Aorta (tissue), 5 donors: ENCODE data around the gene TMEM9B. TPM values are rescaled to one million over a fixed set of nuclear protein-coding genes. Genes with fewer than 3 reads are reported as not detected.
A peak's percentile ranks its signal among the peaks of the same experiment; 100 is the strongest.
"Not testable (repeated sequence)": the region's sequence is repeated elsewhere in the genome, so short reads cannot be mapped to it uniquely, and the experiment has no call there.

Source experiments
- ATAC-seq: fragments of 200-7000 bp; cut with Tn5 transposase; one replicate; pipeline ENCODE4 v1.9.1; 2022; ENCODE audit warnings: moderate library complexity; ENCODE audit not compliant: low FRiP score
- DNase-seq, 2 donors: peaks; one replicate each; pipeline ENCODE4 v3.0.0-alpha.2; 2020
- H3K27ac ChIP-seq, 2 donors: one replicate each; pipeline ENCODE4 v1.5.1; 2013; ENCODE audit warnings: low read length in 2 of 2, mild to moderate bottlenecking in 2 of 2, moderate library complexity in 2 of 2, control low read depth in 1 of 2, inconsistent platforms in 1 of 2, low read depth in 1 of 2
- H3K27me3 ChIP-seq, 2 donors: one replicate each; pipeline ENCODE4 v1.6.1; 2013; ENCODE audit warnings: control low read depth in 1 of 2, low read length in 1 of 2, mild to moderate bottlenecking in 1 of 2, moderate library complexity in 1 of 2; ENCODE audit not compliant: insufficient read depth in 2 of 2, control insufficient read depth in 1 of 2
- H3K36me3 ChIP-seq, 2 donors: one replicate each; pipeline ENCODE4 v1.6.1; 2013; ENCODE audit warnings: control low read depth in 1 of 2, low read length in 1 of 2, mild to moderate bottlenecking in 1 of 2; ENCODE audit not compliant: insufficient read depth in 2 of 2, control insufficient read depth in 1 of 2
- H3K4me1 ChIP-seq, 2 donors: one replicate each; pipeline ENCODE4 v1.6.1; 2013; ENCODE audit warnings: low read length in 2 of 2, control low read depth in 1 of 2, mild to moderate bottlenecking in 1 of 2, moderate library complexity in 1 of 2; ENCODE audit not compliant: insufficient read depth in 2 of 2, control insufficient read depth in 1 of 2
- H3K4me3 ChIP-seq, 2 donors: one replicate each; pipeline ENCODE4 v1.5.1; 2013; ENCODE audit warnings: low read length in 2 of 2, control low read depth in 1 of 2, mild to moderate bottlenecking in 1 of 2
- H3K9me3 ChIP-seq: one replicate; pipeline ENCODE4 v1.6.1; 2013; ENCODE audit warnings: mild to moderate bottlenecking, low read length; ENCODE audit not compliant: control insufficient read depth
- WGBS, 2 donors: extraction: QIAGEN DNeasy Blood & Tissue Kit; methylation state at CpG; one replicate each; pipeline ENCODE4 v1.1.7; 2013; 5-methylcytosine and 5-hydroxymethylcytosine counted together
- intact Hi-C, 2 donors: fragments of 100-400 bp; cut with DNase I; formaldehyde crosslinking; loops; one replicate each; pipeline versions ENCODE4 v1.14.2 to v1.15.0; 2022
- long read RNA-seq, 2 donors: library from polyadenylated mRNA; unstranded; transcript quantifications; one replicate each; pipeline ENCODE4 v2.0.0, GENCODE V29; 2020 to 2021
- polyA plus RNA-seq, 2 donors: library from polyadenylated mRNA; stranded (reverse); fragments of 200-250 nt; gene quantifications; one replicate each; pipeline ENCODE4 v1.2.3, GENCODE V29; 2013
- total RNA-seq, 2 donors: library from RNA; stranded (reverse); fragmentation: NEBNext Ultra II Directional; extraction: Animal tissue kit (Norgen Biotek cat#: 25700); gene quantifications; one replicate each; pipeline ENCODE4 v1.2.1, GENCODE V29; 2021
- donor health status: healthy with polysubstance abuse.
- donor health status: Bipolar disorder and iron deficiency.
- donor health status: DM: no; HTN: no; CAD: no.
- donor health status: DM: no; HTN: no; CAD: no.
- donor health status: DM: yes; HTN: yes; CAD: no.

TMEM9B gene
- total RNA-seq = 10 to 100 TPM; 23.6 to 26.0 TPM
- 10 to 100 TPM; 20.8 to 28.7 TPM for polyA plus RNA-seq
- long read RNA-seq, donor 1, transcript TMEM9B-201 (4 exons, 1,659 nt) = minor isoform, 16 of 200 reads
- long read RNA-seq, donor 1, transcript TMEM9B-205 (5 exons, 2,083 nt) = major isoform, 174 of 200 reads
- long read RNA-seq, donor 1, partial matches to known transcripts = 5 of 200 reads
- long read RNA-seq, donor 1, other reads (novel, unspliced or antisense) = 2 of 200 reads
- long read RNA-seq, donor 2, transcript TMEM9B-205 (5 exons, 2,083 nt) = major isoform, 34 of 40 reads
- long read RNA-seq, donor 2, partial matches to known transcripts = 3 of 40 reads
- long read RNA-seq, donor 2, other reads (novel, unspliced or antisense) = 2 of 40 reads

DNA sequence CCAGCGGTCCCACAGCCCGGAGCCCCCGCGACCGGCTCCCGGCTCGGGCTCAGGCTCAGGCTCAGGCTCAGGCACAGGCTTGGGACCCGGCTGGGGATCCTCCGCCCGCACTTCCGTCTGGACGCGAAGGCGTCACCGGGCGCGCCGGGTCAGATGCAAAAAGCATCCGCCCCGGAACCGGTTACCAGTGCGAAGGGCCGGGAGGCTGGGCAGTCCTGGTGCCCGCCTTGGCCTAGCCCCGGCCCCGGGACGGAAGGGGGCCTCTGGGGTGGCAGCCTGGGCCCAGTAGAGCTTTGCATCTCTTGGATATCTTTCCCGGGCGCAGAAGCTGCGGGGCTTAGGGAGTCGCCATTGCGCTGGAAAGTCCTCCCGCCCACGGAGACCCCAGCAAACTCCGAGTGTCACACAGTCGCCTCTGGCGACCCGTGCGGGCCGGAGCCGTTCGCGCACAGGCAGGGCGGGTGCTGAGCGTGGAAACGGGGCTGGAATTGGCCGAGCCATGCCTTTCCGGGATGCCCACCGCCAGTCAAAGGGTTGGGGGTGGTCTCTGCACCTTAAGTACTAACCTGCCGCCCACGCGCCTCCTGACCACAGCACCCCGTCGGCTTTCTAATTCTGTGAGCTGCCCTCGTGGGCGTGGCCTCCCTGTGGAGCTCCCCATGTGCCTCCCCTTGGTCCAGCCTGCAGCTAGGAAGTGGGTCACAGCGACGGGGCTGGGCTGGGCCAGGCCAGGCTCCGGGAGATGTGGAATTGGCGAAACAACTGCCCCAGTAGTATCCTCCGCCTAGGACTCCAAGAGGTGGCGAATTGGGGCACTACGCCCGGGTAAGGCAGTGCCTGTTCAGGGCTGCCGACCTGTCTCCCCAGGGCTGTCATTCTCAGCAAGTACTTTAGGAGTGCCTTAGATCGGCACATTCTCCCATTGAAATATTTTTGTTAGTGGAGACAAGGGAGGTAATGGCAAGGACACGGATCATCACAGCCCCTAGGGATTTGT, at the start of gene TMEM9B:
TSS of gene TMEM9B (minus strand) at position 119 of the 997 bp plus-strand sequence. CDS start 129 bp downstream, outside the sequence.
- Histone ChIP-seq H3K27me3 (no peaks in the 10 kb centered on the region), H3K27ac (peak within 1 kb of the TSS; percentile 83 to 88), H3K36me3 (peaks cover 0 to 2% of the 10 kb centered on the region in 2 donors), H3K4me3 (peak within 1 kb of the TSS; percentile 38 to 83), H3K4me1 (peaks cover 0 to 5% of the 10 kb centered on the region in 2 donors), H3K9me3 (no peaks in the 10 kb centered on the region)
- WGBS, 2 donors = 0% methylated on average over 66 to 67 of the region's 67 CpGs
- peak; percentile 95 to 96 for DNase-seq
- peak; percentile 97 for ATAC-seq
- intact Hi-C loops = loop anchor here (5.0 to 10.0 kb wide), 3 partner anchors 47 to 280 kb away; partner anchors contain the start of genes RPL27A (in 1 of the 2) and TRIM66 (in 1 of the 2)

DNA sequence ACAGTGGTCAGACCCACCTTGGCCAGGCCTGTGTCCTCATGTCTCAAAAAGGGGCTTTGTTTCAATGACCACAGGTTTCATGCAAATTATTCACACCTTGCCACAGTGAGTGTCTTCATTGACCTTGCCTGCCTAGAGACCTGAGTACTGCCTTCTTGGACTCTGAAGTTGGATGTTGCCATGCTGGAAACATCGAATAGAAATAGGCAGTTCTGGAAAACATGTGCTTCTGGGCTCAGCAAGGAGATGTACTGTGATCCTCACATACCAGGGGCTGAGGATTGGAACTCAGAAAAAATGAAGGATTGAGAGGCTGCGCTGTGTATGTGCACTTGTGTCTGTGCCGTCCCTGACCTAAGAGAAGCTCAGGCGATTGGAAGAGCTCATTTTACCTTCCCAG, 49.1 kb upstream of the TMEM9B start:
- Histone ChIP-seq H3K27me3 (peaks cover 0 to 2% of the 10 kb centered on the region in 2 donors), H3K36me3 (no peaks in the 10 kb centered on the region), H3K9me3 (no peaks in the 10 kb centered on the region), H3K4me3 (no peak overlapping the region), H3K27ac (no peak overlapping the region), H3K4me1 (no peaks in the 10 kb centered on the region)
- ATAC-seq (no peak), DNase-seq (no peak)
- 92 to 93% methylated on average over 4 of the region's 4 CpGs for WGBS, 2 donors
- intact Hi-C loops = no loop called here

DNA sequence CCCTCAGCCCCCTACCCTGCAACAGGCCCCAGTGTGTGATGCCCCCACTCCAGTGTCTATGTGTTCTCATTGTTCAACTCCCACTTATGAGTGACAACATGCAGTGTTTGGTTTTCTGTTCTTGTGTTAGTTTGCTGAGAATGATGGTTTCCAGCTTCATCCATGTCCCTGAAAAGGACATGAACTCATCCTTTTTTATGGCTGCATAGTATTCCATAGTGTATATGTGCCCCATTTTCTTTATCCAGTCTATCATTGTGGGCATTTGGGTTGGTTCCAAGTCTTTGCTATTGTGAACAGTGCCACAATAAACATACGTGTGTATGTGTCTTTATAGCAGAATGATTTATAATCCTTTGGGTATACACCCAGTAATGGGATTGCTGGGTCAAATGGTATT, 45.3 kb upstream of the TMEM9B start:
- intact Hi-C loops, H3K27ac ChIP-seq, H3K4me3 ChIP-seq, H3K9me3 ChIP-seq, H3K4me1 ChIP-seq, H3K36me3 ChIP-seq, DNase-seq, H3K27me3 ChIP-seq, ATAC-seq: not testable (repeated sequence)
- 67 to 74% methylated on average over 1 of the region's 1 CpG for WGBS, 2 donors

DNA sequence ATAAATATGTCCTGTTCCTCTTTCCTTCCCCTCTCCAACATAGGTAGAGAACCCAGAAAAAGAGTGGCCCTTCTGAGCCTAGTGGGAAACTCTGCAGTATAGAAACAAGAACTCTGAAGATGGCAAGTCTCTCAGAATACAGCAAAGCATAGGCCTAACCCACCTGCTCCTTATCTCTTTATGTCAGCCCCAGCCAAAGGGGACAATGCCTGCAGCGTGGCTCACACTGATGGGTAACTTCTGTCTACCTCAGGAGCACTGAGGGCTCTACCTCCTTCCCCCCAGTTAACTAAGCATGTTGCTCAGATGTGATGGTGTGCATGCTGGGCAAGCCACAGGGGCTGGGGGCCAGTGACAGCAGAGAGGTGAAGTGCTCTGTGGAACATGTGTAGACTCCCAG, 44.4 kb upstream of the TMEM9B start:
- 78 to 94% methylated on average over 1 of the region's 1 CpG for WGBS, 2 donors
- Histone ChIP-seq H3K9me3 (no peaks in the 10 kb centered on the region), H3K27ac (no peak overlapping the region), H3K27me3 (peaks cover 0 to 2% of the 10 kb centered on the region in 2 donors), H3K36me3 (no peaks in the 10 kb centered on the region), H3K4me3 (no peak overlapping the region), H3K4me1 (no peaks in the 10 kb centered on the region)
- DNase-seq (no peak), ATAC-seq (no peak)
- intact Hi-C loops = no loop called here

DNA sequence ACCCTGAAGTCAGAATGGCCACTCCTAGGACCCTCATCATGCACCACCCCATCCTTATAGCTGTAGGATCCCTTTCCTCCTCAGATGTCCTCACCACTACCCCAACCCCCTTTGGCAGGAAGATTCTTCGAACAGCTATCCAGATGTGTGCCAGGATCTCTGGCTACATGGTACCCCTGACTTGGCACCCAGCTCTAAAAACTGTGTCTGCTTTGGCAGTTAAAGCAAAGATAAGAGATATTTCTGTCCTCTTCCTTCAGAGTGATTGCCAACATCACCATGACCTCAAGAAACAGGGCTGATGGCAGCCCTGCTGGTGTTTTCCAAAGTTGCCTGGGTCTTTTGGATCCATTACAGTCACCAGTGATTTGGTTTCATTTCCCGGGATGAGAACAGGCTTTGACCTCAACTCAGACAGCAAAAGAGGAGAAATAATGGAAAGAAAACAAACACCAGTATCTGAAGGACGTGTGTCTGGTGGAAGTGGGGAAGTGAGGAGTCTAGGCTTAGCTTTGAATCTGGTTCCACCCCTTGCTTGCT, 43.8 kb upstream of the TMEM9B start:
- ATAC-seq (no peak), DNase-seq (no peak)
- 8 to 9% methylated on average over 3 of the region's 3 CpGs for WGBS, 2 donors
- no peaks in the 10 kb centered on the region for H3K4me1 ChIP-seq
- H3K36me3 ChIP-seq = no peaks in the 10 kb centered on the region
- no peaks in the 10 kb centered on the region for H3K9me3 ChIP-seq
- intact Hi-C loops = no loop called here
- H3K27ac ChIP-seq = no peak overlapping the region
- H3K4me3 ChIP-seq = no peak overlapping the region
- peaks cover 0 to 1% of the 10 kb centered on the region in 2 donors for H3K27me3 ChIP-seq

DNA sequence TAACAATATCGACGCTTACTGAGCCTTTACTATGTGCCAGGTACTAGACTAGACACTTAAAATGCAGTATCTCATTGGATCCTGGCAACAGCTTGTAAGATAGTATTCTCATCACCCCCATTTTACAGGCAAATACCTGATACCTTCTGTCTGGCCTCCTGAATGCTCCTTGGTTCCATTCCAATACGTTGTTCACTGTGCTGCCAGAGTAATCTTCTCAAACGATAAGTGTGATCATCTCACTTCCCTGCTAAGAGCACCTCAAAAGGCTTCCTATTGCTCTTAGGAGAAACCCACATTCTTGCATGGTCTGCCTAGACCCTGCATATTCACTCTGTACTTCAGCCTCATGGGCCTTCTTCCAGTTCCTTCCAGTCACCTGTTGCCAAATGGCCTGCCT, 40.8 kb upstream of the TMEM9B start:
- 80 to 86% methylated on average over 4 of the region's 4 CpGs for WGBS, 2 donors
- intact Hi-C loops = no loop called here
- DNase-seq (no peak), ATAC-seq (no peak)
- no peaks in the 10 kb centered on the region for H3K4me1 ChIP-seq
- no peak overlapping the region for H3K4me3 ChIP-seq
- H3K27me3 ChIP-seq = no peaks in the 10 kb centered on the region
- no peaks in the 10 kb centered on the region for H3K9me3 ChIP-seq
- H3K27ac ChIP-seq = no peak overlapping the region
- H3K36me3 ChIP-seq = no peaks in the 10 kb centered on the region

DNA sequence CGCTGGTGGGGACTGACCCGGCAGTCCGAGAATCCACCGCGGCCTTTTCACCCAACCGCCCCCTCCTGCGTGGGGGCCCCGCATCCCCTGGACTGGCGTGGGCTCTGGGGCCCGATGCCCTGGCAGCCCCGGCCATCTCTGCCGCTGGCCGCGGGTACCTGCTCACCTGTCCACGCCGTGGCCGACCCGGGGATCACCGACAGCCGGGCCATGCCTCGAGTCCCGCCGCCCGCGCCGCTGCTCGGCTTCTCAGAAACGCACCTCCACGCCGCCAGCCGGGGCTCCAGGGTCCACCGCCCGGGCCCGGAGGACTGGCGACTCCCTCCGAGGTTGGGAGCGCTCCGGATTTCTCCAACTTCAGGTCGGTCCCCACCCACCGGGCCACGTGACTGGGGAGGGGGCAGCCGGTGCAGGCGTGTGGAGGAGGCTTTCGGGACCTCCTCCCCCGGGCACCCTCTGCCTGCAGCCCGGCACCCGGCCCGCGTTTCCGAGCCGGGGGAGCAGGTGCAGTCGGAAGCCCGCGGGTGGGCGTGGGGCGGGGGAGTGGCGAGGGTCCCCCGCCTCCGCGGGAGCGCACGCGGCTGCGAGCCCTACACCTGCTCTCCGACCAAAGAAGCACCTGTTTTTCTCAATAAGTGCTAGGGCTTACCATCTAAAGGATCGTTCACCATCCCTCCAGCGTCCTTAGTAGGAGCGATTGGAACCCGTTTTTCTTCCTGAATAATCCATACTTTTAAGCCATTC, 40.1 kb upstream of the TMEM9B start:
- no peak overlapping the region for H3K27ac ChIP-seq
- no peaks in the 10 kb centered on the region for H3K4me1 ChIP-seq
- intact Hi-C loops = no loop called here
- H3K4me3 ChIP-seq = no peak overlapping the region
- ATAC-seq = peak; percentile 46
- no peaks in the 10 kb centered on the region for H3K9me3 ChIP-seq
- no peaks in the 10 kb centered on the region for H3K27me3 ChIP-seq
- WGBS, 2 donors = 15% methylated on average over 67 to 69 of the region's 69 CpGs
- peak in 1 of 2 donors; percentile 80 for DNase-seq
- H3K36me3 ChIP-seq = no peaks in the 10 kb centered on the region
